GM12891 (cell line): ENCODE data around the gene KPNA4.
"Not testable (repeated sequence)": the region's sequence is repeated elsewhere in the genome, so short reads cannot be mapped to it uniquely, and the experiment has no call there.

Source experiments
- DNase-seq: peaks from one replicate; pipeline ENCODE4 v3.0.0; 2011; ENCODE audit warnings: low spot score; ENCODE audit not compliant: insufficient read length
- FAIRE-seq: peaks from 2 replicates; lab custom pipeline; 2011; peaks lifted over from hg19 to GRCh38; lab: Jason Lieb, UNC
- PAX5 ChIP-seq: IDR thresholded peaks from 2 replicates; pipeline ENCODE4 v1.6.1; 2011; ENCODE audit warnings: low read length, moderate library complexity, mild to moderate bottlenecking; ENCODE audit not compliant: insufficient read depth, severe bottlenecking
- POLR2A ChIP-seq: IDR thresholded peaks from 2 replicates; pipeline ENCODE4 v1.6.1; 2011; ENCODE audit warnings: low read depth, low read length, control low read depth
- POLR2AphosphoS5 ChIP-seq: IDR thresholded peaks from 2 replicates; pipeline ENCODE4 v1.6.1; 2011; ENCODE audit warnings: low read depth, low read length, control low read depth
- POU2F2 ChIP-seq: IDR thresholded peaks from 2 replicates; pipeline ENCODE4 v1.6.1; 2011; ENCODE audit warnings: low read depth, mild to moderate bottlenecking, control low read depth, low read length, moderate library complexity
- SPI1 ChIP-seq: IDR thresholded peaks from 2 replicates; pipeline ENCODE4 v1.6.1; 2011; ENCODE audit warnings: low read depth, low read length, control low read depth
- TAF1 ChIP-seq: IDR thresholded peaks from 2 replicates; pipeline ENCODE4 v1.6.1; 2011; ENCODE audit warnings: low read depth, low read length, control low read depth

KPNA4 gene

DNA sequence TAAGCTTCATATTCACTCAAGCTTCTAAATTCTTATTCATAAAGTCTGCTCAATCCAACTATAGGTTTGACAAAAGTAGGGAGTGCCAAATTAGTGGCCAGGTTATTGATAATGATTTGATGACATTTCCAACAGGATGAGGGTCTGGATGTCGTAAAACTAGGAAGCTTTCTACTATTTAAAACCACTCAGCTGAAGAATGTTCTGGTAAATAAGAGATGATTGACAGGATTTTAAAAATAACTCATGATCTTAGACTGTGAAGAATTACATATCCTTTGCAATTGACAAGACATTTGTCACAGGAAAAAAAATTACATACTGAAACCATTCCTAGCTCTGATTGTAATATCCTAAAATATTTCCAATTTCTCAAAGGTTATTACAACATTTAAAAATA is 100.4 kb downstream of the KPNA4 start:
- DNase-seq: no peak
- TF ChIP-seq PAX5 (no peak), POU2F2 (no peak), POLR2A (no peak), TAF1 (no peak), POLR2AphosphoS5 (no peak), SPI1 (no peak)
- FAIRE-seq: no peak

GRCh38 chr3:160464321-160464720 is 101.0 kb downstream of the KPNA4 start:
- TF ChIP-seq TAF1 (no peak), PAX5 (no peak), POLR2AphosphoS5 (no peak)
- FAIRE-seq (no peak), DNase-seq (no peak)

- FAIRE-seq: no peak
- DNase-seq: no peak
Observed at GRCh38 chr3:160460033-160460432, 105.3 kb downstream of the KPNA4 start.

GRCh38 chr3:160459450-160459970 is 105.9 kb downstream of the KPNA4 start:
- TF ChIP-seq PAX5: no peak
- no peak for TF ChIP-seq POU2F2
- TF ChIP-seq SPI1: no peak
- no peak for TF ChIP-seq POLR2AphosphoS5
- FAIRE-seq: no peak
- no peak for DNase-seq

More at GRCh38 chr3:160460033-160460432, 105.3 kb downstream of the KPNA4 start:
- TF ChIP-seq POU2F2 (no peak), POLR2A (no peak), POLR2AphosphoS5 (no peak), TAF1 (no peak), SPI1 (no peak), PAX5 (no peak)

DNA sequence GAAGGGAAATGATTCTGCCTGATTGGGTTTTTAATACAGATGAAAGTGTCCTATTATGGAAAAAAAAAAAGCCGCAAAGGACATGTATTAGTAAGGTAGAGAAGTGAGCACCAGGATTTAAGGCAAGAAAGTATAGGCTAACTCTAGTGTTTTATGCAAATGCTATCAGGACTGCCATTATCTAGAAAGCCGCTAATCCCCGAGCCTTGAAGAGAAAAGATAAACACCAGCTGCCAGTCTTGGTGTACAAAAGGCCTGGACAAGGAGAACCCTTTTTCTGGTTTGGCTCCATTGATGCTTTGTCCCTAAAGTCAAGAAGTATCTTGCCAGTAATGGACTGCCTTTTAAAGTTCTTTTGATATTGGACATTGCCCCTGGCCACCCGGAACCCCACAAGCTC is 107.2 kb downstream of the KPNA4 start:
- TF ChIP-seq PAX5 (no peak), TAF1 (no peak)
- DNase-seq: no peak
- no peak for FAIRE-seq

DNA sequence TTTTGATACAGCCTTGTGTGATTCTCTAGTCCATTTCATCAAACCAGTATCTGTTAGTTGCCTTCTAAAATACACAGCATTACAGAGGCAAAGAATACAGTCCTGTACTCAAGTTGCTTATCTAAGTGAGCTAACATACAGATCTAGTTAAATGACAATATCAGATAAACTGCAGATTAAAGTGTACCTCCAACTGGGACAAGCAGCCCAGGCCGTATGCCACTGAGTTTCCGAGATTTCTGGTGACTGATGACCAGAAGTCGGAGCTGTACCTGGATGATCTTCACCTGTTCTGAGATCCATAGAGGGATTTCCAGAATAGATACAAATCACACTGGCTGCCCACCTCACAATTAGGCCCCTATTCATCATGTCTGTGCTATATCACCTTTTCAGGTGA is 109.5 kb downstream of the KPNA4 start:
- FAIRE-seq (no peak), DNase-seq (no peak)
- TF ChIP-seq POU2F2: no peak
- TF ChIP-seq TAF1: no peak
- no peak for TF ChIP-seq POLR2A
- TF ChIP-seq PAX5: no peak
- TF ChIP-seq SPI1: no peak

- TF ChIP-seq SPI1 (no peak), PAX5 (no peak), POU2F2 (no peak), TAF1 (no peak), POLR2A (no peak), POLR2AphosphoS5 (no peak)
- DNase-seq (no peak), FAIRE-seq (no peak)
Observed at GRCh38 chr3:160454995-160455394, 110.4 kb downstream of the KPNA4 start.

DNA sequence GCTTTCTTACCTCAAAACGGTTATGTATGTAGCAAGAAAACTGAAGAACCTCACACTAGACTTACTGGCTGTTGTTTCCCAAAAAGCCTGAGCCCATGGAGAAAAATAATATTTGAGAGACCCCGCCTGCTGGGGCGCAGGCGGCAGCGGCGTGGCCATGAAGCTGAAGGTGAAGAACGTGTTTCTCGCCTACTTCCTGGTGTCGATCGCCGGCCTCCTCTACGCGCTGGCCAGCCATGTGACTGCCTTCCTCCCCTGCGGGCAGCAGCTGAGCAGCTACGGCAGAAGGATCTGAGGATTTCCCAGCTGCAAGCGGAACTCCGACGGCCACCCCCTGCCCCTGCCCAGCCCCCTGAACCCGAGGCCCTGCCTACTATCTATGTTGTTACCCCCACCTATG is 113.1 kb downstream of the KPNA4 start:
- FAIRE-seq, DNase-seq: not testable (repeated sequence)

- DNase-seq (no peak), FAIRE-seq (no peak)
- no peak for TF ChIP-seq TAF1
- TF ChIP-seq POLR2A: no peak
- TF ChIP-seq PAX5: no peak
- TF ChIP-seq POLR2AphosphoS5: no peak
- TF ChIP-seq SPI1: no peak
- TF ChIP-seq POU2F2: no peak
Observed at GRCh38 chr3:160451602-160452001, 113.8 kb downstream of the KPNA4 start.

- TF ChIP-seq TAF1: no peak
- TF ChIP-seq POLR2A: no peak
- no peak for TF ChIP-seq POU2F2
- no peak for TF ChIP-seq SPI1
- TF ChIP-seq PAX5: no peak
- TF ChIP-seq POLR2AphosphoS5: no peak
- FAIRE-seq (no peak), DNase-seq (no peak)
Observed at GRCh38 chr3:160450846-160451245, 114.5 kb downstream of the KPNA4 start.
